Activated CD4-positive, alpha-beta T cell treated with anti-CD3 and anti-CD28 coated beads, Interleukin-2, amount 10 ng/mL, durations not matched to agents 7 days and 5 days (primary cell): ENCODE data around the gene FLNB. TPM values are rescaled to one million over a fixed set of nuclear protein-coding genes. Genes with fewer than 3 reads are reported as not detected.

Source experiments
- CTCF ChIA-PET: fragments of 350-600 bp; sonication (Branson Sonifier 250); formaldehyde crosslinking; loops from one replicate; lab custom pipeline; 2021; ENCODE audit warnings: antibody characterized with exemption; lab: Charles Lee
- POLR2A ChIA-PET: fragments of 350-600 bp; sonication (Branson Sonifier 250); formaldehyde crosslinking; loops from one replicate; lab custom pipeline; 2021; ENCODE audit warnings: antibody characterized with exemption; lab: Charles Lee
- DNase-seq: peaks from one replicate; pipeline ENCODE4 v3.0.0-alpha.2; 2020
- H3K27ac Mint-ChIP-seq: one replicate; pipeline ENCODE4 v1.8.0; 2021; ENCODE audit warnings: mild to moderate bottlenecking, moderate library complexity, mixed read lengths
- H3K27me3 Mint-ChIP-seq: one replicate; pipeline ENCODE4 v1.8.0; 2021; ENCODE audit warnings: mixed read lengths
- H3K36me3 Mint-ChIP-seq: one replicate; pipeline ENCODE4 v1.8.0; 2021; ENCODE audit warnings: low read depth, mixed read lengths
- H3K4me1 Mint-ChIP-seq: one replicate; pipeline ENCODE4 v1.8.0; 2021; ENCODE audit warnings: mixed read lengths
- H3K4me3 Mint-ChIP-seq: one replicate; pipeline ENCODE4 v1.8.0; 2021; ENCODE audit warnings: mild to moderate bottlenecking, moderate library complexity, mixed read lengths
- H3K9me3 Mint-ChIP-seq: one replicate; pipeline ENCODE4 v1.8.0; 2021; ENCODE audit warnings: mixed read lengths
- total RNA-seq, 2 experiments: library from RNA; stranded (reverse); gene quantifications; one replicate each; pipeline ENCODE4 v1.2.3, GENCODE V29; 2021

Gene FLNB
- total RNA-seq, 2 experiments from 2014 or later: 27.2 to 28.1 TPM

DNA sequence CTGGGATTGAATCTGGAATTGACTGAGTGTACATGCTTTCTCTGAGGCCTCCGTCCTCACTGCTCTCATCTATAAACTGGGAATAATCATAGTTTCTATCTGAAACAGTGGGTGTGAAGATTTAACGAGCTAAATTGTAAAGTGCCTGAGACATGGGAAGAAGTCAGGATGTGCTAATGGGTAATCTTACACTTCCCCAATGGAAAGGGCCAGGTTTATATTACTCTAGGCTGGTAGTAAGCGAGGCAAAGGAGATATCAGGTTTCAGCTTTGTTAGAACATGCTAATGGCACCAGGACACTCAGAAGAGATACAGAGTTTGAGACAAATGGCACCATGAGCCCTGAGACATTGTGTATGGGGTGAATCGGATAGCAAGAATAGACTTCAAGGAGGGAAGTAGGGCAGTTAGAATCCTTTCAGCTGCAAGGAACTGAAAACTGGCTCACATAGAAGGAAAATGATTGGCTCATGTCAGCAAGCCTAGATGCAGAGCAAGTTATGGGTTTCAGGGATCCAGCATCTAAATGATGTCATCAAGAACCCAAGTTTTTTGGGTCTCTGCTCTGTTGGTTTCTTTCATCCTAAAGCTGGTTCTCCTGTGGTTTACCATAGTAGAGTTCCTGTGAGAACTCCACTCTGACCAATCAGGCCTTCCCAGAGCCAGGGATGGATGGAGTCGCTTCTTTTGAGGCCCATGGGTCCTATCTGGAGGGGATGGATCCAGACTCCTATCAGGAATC is 21.8 kb downstream of the FLNB start:
- POLR2A ChIA-PET: no interaction called here
- Mint-ChIP-seq H3K4me3 (no peak overlapping the region), H3K27ac (no peak overlapping the region), H3K4me1 (peaks cover 17% of the 10 kb centered on the region), H3K36me3 (no peaks in the 10 kb centered on the region), H3K27me3 (no peaks in the 10 kb centered on the region), H3K9me3 (no peaks in the 10 kb centered on the region)
- CTCF ChIA-PET: interaction anchor here (1.1 to 1.3 kb wide), 3 partner anchors 10 to 15 kb away, joined by 3 to 6 read pairs (median 4); no protein-coding TSS in a partner anchor
- DNase-seq: no peak

DNA sequence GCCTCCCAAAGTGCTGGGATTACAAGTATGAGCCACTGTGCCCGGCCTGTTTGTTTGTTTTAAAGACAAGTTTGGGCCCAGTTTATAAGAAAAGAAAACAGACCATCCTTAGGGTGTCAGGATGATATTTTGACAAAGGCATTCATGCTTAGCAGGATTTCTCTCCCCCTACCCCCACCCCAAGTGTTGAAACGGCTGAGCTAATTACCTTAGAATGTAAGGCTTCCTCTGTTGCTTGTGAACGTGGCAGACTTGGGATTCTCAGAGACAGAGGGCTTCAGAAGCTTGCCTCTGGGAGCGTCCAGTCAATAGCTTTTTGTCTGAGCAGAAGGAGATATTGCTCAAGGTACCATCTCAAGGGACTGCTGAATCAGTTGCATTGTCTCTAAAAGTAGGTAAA is 24.0 kb downstream of the FLNB start:
- H3K36me3 Mint-ChIP-seq: no peaks in the 10 kb centered on the region
- H3K4me1 Mint-ChIP-seq: peaks cover 37% of the 10 kb centered on the region
- ChIA-PET POLR2A (no interaction called here), CTCF (interaction anchor here (0.6 to 2.0 kb wide), 6 partner anchors 9 to 145 kb away, joined by 3 to 7 read pairs (median 4); no protein-coding TSS in a partner anchor)
- H3K9me3 Mint-ChIP-seq: no peaks in the 10 kb centered on the region
- no peak overlapping the region for H3K4me3 Mint-ChIP-seq
- no peak for DNase-seq
- no peak overlapping the region for H3K27ac Mint-ChIP-seq
- no peaks in the 10 kb centered on the region for H3K27me3 Mint-ChIP-seq

DNA sequence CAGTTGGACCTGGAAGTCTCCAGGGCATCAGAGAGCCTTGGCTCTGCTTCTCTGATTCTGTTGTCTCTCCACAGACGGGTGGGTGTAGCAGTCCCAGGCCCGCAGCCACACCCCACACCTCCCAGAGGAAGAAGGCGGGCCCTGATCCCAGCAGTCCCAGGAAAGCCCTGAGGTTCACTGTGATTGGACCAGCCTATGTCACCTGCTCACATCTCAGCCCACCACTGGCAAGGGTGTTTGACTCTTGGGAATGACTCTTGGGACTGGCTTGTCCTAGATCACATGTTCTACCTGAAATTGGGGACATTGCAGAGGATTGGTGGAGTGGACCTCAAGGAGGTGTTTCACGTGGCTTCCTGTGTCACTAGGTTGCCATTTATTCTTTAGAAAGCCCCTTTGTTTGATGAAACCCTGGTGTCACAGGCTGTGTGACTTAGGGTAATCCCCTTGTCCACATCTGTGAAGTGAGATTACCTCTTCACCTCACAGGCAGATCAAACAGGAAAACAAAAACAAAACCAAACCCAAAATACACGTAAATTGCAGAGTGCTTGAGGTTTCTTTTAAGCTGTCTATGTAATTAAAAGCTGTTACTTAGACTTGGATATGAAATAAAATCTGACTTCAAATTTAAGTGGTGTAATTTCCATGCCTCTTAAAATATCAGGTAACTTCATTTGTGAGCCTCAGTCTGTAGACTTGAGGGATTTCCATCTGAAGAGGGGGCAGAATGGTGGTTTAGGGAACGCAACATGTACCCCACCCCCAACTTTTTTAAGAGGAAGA is 26.7 kb downstream of the FLNB start:
- Mint-ChIP-seq H3K9me3 (no peaks in the 10 kb centered on the region), H3K27ac (peak overlapping the region; percentile 74), H3K4me1 (peaks cover 44% of the 10 kb centered on the region), H3K4me3 (peak overlapping the region; percentile 5), H3K27me3 (no peaks in the 10 kb centered on the region), H3K36me3 (peaks cover 4% of the 10 kb centered on the region)
- ChIA-PET POLR2A (interaction anchor here (0.6 to 0.7 kb wide), 2 partner anchors 15 to 52 kb away, joined by 3 read pairs; no protein-coding TSS in a partner anchor), CTCF (interaction anchor here (0.8 to 1.6 kb wide), 10 partner anchors 9 to 1029 kb away, joined by 3 to 9 read pairs (median 3); partner anchors contain the start of genes FLNB, HTD2 and RPP14)
- peak; percentile 70 for DNase-seq

DNA sequence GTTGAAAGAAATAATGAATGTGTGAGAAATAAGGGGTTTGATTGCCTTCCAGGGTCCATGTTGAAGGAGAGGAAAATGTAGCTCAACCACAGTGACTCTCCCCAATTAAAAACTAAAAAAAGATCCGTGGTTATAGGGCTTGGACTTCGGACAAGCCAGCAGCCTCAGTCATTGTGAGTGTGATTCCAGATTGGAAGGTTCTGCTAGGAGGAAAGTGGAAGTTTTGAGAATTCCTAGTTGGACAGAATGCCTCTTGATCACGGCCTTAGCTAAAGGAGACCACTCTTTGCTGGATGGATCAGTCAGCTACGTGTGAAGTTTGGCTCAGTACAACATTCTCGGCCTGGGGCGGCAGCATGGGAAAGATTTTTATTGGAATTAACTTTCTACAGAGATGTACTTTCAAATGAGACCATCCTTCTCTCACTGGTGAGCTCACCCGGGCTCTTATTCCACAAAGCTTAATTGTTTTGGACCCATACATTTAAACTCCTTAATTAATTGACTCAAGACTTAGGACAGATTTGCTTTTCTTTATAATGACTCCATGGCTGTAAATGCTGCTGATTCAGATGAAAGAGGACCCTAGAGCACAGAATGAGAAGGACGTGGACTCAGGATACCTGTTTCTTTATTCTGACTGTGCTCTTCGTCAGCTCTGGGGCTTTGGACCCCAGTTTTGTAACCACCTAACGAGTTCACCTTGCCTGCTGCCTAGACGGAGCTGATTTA is 27.5 kb downstream of the FLNB start:
- POLR2A ChIA-PET: interaction anchor here (0.6 to 0.7 kb wide), 2 partner anchors 16 to 53 kb away, joined by 3 read pairs; no protein-coding TSS in a partner anchor
- peak overlapping the region; percentile 74 for H3K27ac Mint-ChIP-seq

DNA sequence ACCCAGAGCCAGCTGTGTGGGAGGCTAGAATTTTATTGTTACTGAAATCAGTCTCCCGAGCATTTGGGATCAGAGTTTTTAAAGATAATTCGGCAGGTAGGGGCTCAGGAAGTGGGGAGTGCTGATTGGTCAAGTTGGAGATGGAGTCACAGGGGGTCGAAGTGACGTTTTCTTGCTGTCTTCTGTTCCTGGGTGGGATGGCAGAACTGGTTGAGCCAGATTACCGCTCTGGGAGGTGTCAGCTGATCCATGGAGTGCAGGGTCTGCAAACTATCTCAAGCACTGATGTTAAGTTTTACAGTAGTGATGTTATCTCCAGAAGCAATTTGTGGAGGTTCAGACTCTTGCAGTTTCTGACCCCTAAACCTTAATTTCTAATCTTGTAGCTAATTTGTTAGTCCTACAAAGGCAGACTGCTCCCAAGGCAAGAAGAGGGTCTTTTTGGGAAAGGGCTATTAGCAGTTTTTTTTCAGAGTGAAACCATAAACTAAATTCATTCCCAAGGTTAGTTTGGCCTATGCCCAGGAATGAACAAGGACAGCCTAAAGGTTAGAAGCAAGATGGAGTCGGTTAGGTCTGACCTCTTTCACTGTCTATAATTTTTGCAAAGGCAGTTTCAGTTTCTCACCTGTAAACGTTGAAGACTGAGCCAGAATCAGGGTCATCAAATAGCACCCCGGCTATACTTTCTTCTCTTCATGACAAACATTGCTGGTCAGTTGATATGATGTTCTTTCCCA is 28.2 kb downstream of the FLNB start:
- peaks cover 4% of the 10 kb centered on the region for H3K36me3 Mint-ChIP-seq
- DNase-seq: no peak
- H3K4me1 Mint-ChIP-seq: peaks cover 52% of the 10 kb centered on the region
- no peak overlapping the region for H3K27ac Mint-ChIP-seq
- ChIA-PET POLR2A (no interaction called here), CTCF (interaction anchor here (1.0 to 1.6 kb wide), 6 partner anchors 11 to 1031 kb away, joined by 3 to 9 read pairs (median 4); no protein-coding TSS in a partner anchor)
- no peaks in the 10 kb centered on the region for H3K27me3 Mint-ChIP-seq
- no peak overlapping the region for H3K4me3 Mint-ChIP-seq
- H3K9me3 Mint-ChIP-seq: no peaks in the 10 kb centered on the region

More for the DNA sequence above, 27.5 kb downstream of the FLNB start:
- Mint-ChIP-seq H3K4me1 (peaks cover 44% of the 10 kb centered on the region), H3K36me3 (peaks cover 4% of the 10 kb centered on the region), H3K27me3 (no peaks in the 10 kb centered on the region), H3K9me3 (no peaks in the 10 kb centered on the region), H3K4me3 (peak overlapping the region; percentile 5)
- no peak for DNase-seq
- CTCF ChIA-PET: interaction anchor here (0.8 to 1.6 kb wide), 9 partner anchors 10 to 1030 kb away, joined by 3 to 9 read pairs (median 3); partner anchors contain the start of genes HTD2 and RPP14

DNA sequence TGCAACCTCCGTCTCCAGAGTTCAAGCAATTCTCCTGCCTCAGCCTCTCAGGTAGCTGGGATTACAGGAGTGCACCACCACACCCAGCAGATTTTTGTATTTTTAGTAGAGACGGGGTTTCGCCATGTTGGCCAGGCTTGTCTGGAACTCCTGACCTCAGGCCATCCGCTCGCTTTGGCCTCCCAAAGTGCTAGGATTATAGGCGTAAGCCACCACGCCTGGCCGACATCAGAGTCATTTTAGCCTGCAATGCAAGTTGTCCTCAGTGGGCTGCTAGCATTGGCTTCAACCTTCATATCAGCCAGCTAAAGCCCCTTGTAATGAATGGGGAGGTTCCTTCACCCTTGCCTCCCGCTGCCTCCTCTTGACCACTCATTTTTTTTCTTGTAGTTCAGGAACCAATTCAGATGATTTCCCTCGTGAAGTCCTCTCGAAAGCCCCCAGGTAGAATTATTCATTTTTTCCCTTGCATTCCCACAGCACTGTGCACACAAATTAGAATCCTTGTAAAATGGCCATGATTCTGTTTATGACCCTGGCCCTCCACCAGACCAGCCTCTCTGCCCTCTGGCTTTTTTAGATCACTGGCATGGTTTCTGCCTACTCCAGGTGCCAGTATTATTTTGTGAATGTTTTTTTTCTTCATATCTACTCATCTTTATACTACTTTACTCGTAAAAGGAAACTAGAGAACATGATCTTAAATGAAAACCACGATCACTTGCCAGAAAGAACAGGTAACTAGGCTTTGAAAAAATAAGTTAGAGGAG is 29.1 kb downstream of the FLNB start:
- ChIA-PET POLR2A (no interaction called here), CTCF (interaction anchor here (0.6 kb wide), 1 partner anchor 19 kb away, joined by 3 read pairs; no protein-coding TSS in a partner anchor)
- Mint-ChIP-seq H3K27ac (peak overlapping the region; percentile 66), H3K4me1 (peaks cover 60% of the 10 kb centered on the region), H3K9me3 (no peaks in the 10 kb centered on the region), H3K4me3 (no peak overlapping the region), H3K36me3 (peaks cover 4% of the 10 kb centered on the region), H3K27me3 (no peaks in the 10 kb centered on the region)
- no peak for DNase-seq

DNA sequence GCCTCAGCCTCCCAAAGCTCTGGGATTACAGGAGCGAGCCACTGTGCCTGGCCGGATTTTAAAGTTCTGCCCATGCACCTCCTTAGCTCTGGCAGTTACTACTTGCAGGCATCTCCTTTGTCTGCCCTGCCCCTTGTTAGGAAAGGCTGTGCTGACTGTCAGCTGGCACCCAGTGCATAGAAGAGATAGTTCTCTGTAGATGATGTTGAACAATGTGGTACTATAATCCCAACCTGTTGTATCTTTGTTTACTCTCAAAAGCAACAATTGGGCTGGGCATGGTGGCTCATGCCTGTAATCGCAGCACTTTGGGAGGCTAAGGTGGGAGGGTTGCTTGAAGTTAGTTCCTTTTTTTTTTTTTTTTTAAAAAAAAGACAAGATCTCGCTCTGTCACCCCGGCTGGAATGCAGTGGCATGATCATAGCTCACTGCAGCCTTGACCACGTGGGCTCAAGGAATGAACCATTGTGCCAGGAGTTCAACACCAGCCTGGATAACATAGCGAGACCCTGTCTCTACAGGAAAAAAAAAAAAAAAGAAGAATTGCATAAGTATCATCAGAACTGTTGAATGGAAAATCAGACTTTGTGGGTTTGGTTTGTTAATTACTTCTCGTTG is 30.6 kb downstream of the FLNB start:
- H3K4me3 Mint-ChIP-seq: no peak overlapping the region
- H3K4me1 Mint-ChIP-seq: peaks cover 59% of the 10 kb centered on the region
- no peaks in the 10 kb centered on the region for H3K27me3 Mint-ChIP-seq
- ChIA-PET POLR2A (no interaction called here), CTCF (interaction anchor here (0.9 to 1.1 kb wide), 2 partner anchors 11 to 37 kb away, joined by 3 to 4 read pairs; no protein-coding TSS in a partner anchor)
- no peaks in the 10 kb centered on the region for H3K9me3 Mint-ChIP-seq
- DNase-seq: no peak
- H3K27ac Mint-ChIP-seq: no peak overlapping the region
- peaks cover 4% of the 10 kb centered on the region for H3K36me3 Mint-ChIP-seq

DNA sequence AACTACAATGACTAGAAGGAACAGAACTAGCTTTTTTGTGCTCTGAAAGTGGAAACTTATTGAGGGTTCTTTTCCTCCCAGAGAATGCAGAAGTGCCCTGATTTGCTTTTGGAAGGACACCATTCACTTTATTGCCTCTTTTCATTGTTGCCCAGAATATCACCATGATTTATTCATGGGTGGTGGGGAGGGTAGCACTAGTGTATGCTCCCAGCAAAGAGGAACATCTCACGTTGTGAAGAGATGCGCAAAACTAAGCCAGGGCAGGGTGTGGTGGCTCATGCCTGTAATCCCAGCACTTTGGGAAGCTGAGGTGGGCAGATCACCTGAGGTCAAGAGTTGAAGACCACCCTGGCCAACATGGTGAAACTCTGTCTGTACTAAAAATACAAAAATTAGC is 31.4 kb downstream of the FLNB start:
- Mint-ChIP-seq H3K4me3 (no peak overlapping the region), H3K27ac (no peak overlapping the region), H3K36me3 (peaks cover 4% of the 10 kb centered on the region), H3K9me3 (no peaks in the 10 kb centered on the region), H3K4me1 (peaks cover 53% of the 10 kb centered on the region), H3K27me3 (no peaks in the 10 kb centered on the region)
- ChIA-PET POLR2A (no interaction called here), CTCF (interaction anchor here (0.6 to 2.0 kb wide), 3 partner anchors 10 to 286 kb away, joined by 3 to 6 read pairs (median 4); no protein-coding TSS in a partner anchor)
- DNase-seq: no peak

DNA sequence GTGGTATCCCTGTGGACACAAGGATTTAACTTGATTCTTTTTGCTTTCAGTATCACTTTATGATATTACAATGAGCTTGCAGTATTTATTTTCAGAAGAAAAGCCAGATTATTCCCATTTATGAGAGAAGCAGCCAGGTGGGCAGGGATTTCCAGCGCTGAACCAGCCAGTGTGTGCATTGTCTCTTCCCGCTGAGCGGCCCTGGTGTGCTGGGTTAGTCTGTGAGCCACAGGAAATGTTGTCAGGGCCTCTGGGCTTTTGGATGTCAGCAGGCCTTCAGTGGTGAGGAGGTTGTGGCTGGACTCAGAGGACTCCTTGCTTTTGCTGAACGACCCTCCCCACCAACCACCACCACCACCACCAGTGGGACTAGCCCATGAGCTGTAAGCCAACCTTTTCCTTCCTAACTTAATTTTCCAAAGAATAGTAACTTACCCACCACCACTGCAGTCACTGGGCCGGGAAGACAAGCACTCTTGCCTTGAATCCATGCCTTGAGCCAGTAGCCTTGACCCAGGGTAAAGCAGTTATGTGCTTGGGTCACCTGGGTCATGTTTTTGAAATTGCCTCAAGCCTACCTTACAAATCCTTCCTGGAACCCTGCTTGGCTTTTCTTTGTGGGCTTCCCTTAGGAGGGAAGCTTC is 33.1 kb downstream of the FLNB start:
- no peaks in the 10 kb centered on the region for H3K9me3 Mint-ChIP-seq
- H3K27me3 Mint-ChIP-seq: no peaks in the 10 kb centered on the region
- POLR2A ChIA-PET: interaction anchor here (0.6 kb wide), 1 partner anchor 83 kb away, joined by 3 read pairs; no protein-coding TSS in a partner anchor
- peaks cover 4% of the 10 kb centered on the region for H3K36me3 Mint-ChIP-seq
- H3K4me1 Mint-ChIP-seq: peaks cover 36% of the 10 kb centered on the region
- CTCF ChIA-PET: interaction anchor here (0.6 to 2.0 kb wide), 8 partner anchors 9 to 30 kb away, joined by 3 to 6 read pairs (median 3); no protein-coding TSS in a partner anchor
- H3K27ac Mint-ChIP-seq: no peak overlapping the region
- no peak for DNase-seq
- no peak overlapping the region for H3K4me3 Mint-ChIP-seq

DNA sequence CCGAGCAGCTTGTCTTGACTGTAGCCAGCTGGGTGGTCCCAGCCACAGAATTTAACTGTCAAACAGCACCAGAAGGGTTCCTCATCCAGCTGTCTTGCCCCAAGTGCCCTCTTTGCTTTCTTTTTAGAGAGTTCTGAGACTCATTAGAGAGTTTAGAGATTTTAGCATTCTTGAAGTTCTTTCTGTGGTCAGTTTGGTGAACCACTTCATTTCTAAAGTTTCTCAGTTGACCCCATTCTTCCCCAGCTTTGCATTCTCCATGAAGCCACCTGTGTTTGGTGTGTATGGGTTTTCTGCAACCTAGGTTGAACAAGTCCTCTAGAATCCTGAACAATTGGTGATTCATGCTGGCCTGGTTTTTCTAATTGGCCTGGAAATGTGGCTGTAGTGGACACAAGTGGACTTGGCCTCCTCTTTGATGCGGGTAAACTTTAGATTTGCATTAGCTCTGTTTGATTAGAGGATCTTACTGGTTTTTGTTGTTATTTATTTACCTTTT is 33.7 kb downstream of the FLNB start:
- CTCF ChIA-PET: interaction anchor here (0.6 to 1.4 kb wide), 7 partner anchors 10 to 150 kb away, joined by 3 to 5 read pairs (median 3); no protein-coding TSS in a partner anchor
- peaks cover 30% of the 10 kb centered on the region for H3K4me1 Mint-ChIP-seq

More for the DNA sequence above, 33.7 kb downstream of the FLNB start:
- POLR2A ChIA-PET: interaction anchor here (0.6 kb wide), 1 partner anchor 83 kb away, joined by 3 read pairs; no protein-coding TSS in a partner anchor
- Mint-ChIP-seq H3K36me3 (peaks cover 4% of the 10 kb centered on the region), H3K9me3 (no peaks in the 10 kb centered on the region), H3K27ac (no peak overlapping the region), H3K4me3 (no peak overlapping the region), H3K27me3 (no peaks in the 10 kb centered on the region)
- DNase-seq: no peak
